NCI-H1694 treated with DMSO at 0.1 percent for 48 hours (cell line): Measurements from ENCODE around the gene TIMP2.

Source experiments
- DNase-seq: peaks from one replicate; lab custom pipeline; 2025; lab: John Stamatoyannopoulos, UW

TIMP2 gene

GRCh38 chr17:78838574-78839005, 86.6 kb downstream of the TIMP2 start:
- DNase-seq: no peak

- no peak for DNase-seq
These were observed 88.7 kb downstream of the TIMP2 start for GRCh38 chr17:78836420-78837021.

- no peak for DNase-seq
These were observed 90.6 kb downstream of the TIMP2 start for GRCh38 chr17:78834571-78834970.

- no peak for DNase-seq
These were observed 92.7 kb downstream of the TIMP2 start for GRCh38 chr17:78832541-78832810.

GRCh38 chr17:78831688-78832540, 93.3 kb downstream of the TIMP2 start:
- no peak for DNase-seq

- DNase-seq: no peak
These were observed 95.7 kb downstream of the TIMP2 start for GRCh38 chr17:78829477-78829876.

- DNase-seq: no peak
These were observed 96.6 kb downstream of the TIMP2 start for GRCh38 chr17:78828470-78829185.

GRCh38 chr17:78826836-78827509, 98.2 kb downstream of the TIMP2 start:
- DNase-seq: no peak

- no peak for DNase-seq
These were observed 98.8 kb downstream of the TIMP2 start for GRCh38 chr17:78826421-78826820.

GRCh38 chr17:78825696-78826095, 99.5 kb downstream of the TIMP2 start:
- DNase-seq: no peak

- no peak for DNase-seq
These were observed 100.9 kb downstream of the TIMP2 start for GRCh38 chr17:78824240-78824639.

- no peak for DNase-seq
These were observed 101.7 kb downstream of the TIMP2 start for GRCh38 chr17:78823282-78824046.

- no peak for DNase-seq
These were observed 102.6 kb downstream of the TIMP2 start for GRCh38 chr17:78822552-78822951.

GRCh38 chr17:78821961-78822360, 103.2 kb downstream of the TIMP2 start:
- DNase-seq: no peak

GRCh38 chr17:78820841-78821240, 104.3 kb downstream of the TIMP2 start:
- no peak for DNase-seq

- no peak for DNase-seq
These were observed 105.1 kb downstream of the TIMP2 start for GRCh38 chr17:78819806-78820792.

GRCh38 chr17:78819402-78819801, 105.8 kb downstream of the TIMP2 start:
- DNase-seq: no peak

- no peak for DNase-seq
These were observed 106.3 kb downstream of the TIMP2 start for GRCh38 chr17:78818932-78819331.

- DNase-seq: no peak
These were observed 106.9 kb downstream of the TIMP2 start for GRCh38 chr17:78818152-78818846.

- no peak for DNase-seq
These were observed 108.1 kb downstream of the TIMP2 start for GRCh38 chr17:78817123-78817522.
